Activated CD4-positive, alpha-beta T cell treated with anti-CD3 and anti-CD28 coated beads, Interleukin-2, amount 50 U/mL, for 16 hours (primary cell): ENCODE measurements around the gene ZDHHC4.

ENCODE experiments used
- DNase-seq: peaks from one replicate; pipeline ENCODE4 v3.0.0-alpha.2; 2020

Gene ZDHHC4

DNA sequence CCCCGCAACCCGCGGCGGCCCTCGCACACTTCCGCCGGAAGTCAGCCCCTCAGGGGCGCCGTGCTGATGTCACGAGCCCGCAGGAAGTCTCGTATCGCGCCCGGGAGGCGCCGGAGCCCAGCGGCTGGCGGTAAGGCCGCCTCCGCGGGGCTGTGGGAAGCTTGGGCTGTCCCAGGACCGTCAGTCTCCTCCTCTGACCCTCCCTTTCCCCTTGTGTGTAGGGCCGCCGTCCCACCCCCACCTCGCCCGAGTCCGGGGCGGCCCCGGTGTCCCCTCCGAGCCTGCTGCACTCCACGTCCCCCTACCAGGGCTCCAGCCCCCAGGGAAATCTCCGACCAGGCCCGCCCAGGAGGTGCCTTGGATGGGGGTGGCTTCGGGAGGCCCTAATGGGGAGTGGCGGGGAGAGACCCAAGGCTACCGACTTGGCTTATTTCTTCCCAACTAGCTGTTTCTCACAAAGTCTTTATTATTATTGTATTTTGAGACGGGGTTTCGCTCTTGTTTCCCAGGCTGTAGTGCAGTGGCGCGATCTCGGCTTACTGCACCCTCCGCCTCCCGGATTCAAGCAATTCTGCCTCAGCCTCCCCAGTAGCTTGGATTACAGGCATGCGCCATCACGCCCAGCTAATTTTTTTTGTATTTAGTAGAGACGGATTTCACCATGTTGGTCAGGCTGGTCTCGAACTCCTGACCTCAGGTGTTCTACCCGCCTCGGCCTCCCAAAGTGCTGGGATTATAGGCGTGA lies at the start of gene ZDHHC4:
Gene ZDHHC4 (plus strand): TSS at position 86 of the 745 bp plus-strand sequence. CDS start 3,108 bp downstream, outside the sequence.
- DNase-seq: peak; percentile 93

GRCh38 chr7:6528401-6529130 lies 48.7 kb upstream of the ZDHHC4 start:
- DNase-seq: no peak

- no peak for DNase-seq
Measured at GRCh38 chr7:6529643-6530042, 47.6 kb upstream of the ZDHHC4 start.

DNA sequence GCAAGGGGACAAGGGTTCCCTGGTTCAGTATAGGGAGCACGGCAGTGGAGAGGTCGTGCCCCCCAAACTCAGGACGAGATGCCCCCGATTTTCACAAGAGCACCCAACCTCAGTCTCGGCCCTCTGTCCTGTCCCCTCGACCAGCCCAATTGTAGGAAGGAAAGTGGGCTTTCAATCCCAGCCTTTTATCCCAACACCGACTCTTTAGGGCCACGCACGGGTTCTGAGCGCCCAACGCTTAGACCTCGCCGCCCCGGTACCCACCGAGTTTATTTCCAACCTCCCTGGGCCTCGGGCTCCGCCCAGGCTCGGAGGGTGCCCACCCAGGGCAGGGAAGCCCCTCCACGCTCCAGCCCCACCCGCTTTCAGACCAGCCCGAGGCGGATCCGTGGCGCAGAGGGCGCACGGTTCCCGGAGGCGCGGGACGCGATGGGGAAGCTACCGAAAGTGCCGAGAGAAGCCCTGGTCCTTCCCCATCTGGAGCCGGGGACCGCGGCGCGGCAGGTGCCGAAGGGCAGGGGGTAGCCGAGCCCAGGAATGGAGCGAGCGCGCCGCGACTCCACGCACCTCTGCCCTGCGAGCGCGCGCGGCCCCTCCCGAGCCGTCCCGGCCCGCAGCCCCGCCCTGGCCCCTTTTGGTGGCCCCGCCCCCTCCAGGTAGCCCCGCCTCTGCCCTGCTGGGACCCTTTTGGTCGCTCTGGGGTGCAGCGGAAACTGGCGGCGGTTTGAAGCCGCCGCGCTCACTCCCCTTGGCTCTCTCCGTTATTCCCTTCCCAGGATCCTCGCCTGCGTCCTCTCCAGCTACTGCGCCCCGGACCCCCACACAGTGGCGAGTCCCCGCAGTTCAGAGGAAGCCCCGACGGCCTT lies 46.4 kb upstream of the ZDHHC4 start:
- DNase-seq: peak; percentile 39

GRCh38 chr7:6531492-6532279 lies 45.6 kb upstream of the ZDHHC4 start:
- no peak for DNase-seq

- no peak for DNase-seq
Measured at GRCh38 chr7:6532516-6532915, 44.7 kb upstream of the ZDHHC4 start.

DNA sequence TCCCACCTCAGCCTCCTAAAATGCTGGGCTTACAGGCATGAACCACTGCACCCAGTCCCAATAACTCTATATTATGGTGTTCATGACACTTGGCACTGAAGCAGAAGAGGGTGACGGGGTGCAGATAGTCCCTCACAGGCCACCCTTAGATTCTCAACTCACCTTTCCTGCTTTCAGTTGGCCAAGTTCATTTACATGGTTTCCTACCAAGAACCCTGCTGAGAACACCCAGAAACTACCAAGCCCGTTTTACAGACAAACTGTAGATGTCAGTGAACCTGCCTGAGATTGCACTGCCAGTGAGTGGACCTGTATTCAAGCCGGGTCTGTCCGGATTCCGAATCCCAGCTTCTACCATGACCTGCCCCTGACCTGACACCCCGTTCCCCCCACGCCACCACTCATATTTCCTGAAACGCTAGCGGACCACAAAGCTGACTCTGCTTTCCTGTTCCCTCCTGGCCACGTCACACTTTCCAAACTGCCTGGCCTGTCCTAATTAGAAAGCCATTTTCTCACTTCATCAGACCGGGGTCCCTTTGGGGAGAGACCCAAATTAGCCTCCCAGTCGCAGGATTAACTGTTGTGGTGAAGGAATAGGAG lies 43.3 kb upstream of the ZDHHC4 start:
- DNase-seq: peak; percentile 26

- no peak for DNase-seq
Measured at GRCh38 chr7:6536262-6537260, 40.7 kb upstream of the ZDHHC4 start.

DNA sequence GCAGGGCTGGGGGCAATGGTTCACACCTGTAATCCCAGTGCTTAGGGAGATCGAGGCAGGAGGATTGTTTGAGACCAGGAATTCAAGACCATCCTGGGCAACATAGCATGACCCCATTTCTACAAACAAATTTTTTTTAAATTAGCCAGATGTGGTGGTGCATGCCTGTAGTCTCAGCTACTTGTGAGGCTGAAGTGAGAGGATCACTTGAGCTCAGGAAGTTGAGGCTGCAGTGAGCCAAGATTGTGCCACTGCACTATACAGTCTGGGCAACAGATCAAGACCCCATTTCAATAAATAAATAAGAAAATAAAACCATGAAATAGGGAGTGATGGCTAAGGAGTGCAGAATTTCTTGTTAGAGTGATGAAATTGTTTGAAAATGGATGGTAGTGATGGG lies 34.9 kb upstream of the ZDHHC4 start:
- no peak for DNase-seq

DNA sequence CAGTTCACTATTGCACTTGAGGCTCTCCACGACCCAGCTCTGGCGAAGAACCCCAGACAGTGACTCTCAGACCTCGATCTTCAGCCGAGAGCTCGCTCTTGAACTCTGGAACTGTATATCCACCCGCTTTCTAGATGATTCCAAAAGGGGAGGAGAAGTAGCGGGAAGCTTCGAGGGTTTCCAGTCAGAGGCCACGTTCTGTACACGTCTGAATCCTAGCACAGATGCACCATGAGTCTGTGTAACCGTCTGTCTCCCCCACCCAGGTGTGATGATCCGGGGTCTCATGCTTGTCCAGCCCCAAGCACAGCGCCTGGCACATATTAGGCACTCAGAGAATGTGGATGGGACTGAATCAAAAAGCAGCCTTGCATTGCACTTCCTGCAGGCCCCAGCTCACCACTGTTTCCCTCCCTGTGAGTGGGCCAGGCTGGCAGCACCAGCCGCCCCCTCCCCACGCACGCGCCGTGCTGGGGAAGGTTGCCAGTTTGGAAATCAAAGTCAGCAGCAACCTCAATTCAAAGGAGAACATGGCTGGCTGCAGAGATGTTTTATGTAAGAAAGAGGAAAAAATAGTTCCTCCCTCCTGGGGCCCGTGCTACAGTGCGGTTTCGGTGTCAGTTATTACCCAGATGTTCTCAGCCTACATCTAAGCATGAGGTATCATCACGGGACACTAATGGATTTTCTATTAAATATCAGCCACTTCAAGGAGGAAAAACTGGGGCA lies 31.7 kb upstream of the ZDHHC4 start:
- DNase-seq: no peak

GRCh38 chr7:6546498-6547251 lies 30.6 kb upstream of the ZDHHC4 start:
- no peak for DNase-seq

GRCh38 chr7:6547400-6547799 lies 29.9 kb upstream of the ZDHHC4 start:
- no peak for DNase-seq

DNA sequence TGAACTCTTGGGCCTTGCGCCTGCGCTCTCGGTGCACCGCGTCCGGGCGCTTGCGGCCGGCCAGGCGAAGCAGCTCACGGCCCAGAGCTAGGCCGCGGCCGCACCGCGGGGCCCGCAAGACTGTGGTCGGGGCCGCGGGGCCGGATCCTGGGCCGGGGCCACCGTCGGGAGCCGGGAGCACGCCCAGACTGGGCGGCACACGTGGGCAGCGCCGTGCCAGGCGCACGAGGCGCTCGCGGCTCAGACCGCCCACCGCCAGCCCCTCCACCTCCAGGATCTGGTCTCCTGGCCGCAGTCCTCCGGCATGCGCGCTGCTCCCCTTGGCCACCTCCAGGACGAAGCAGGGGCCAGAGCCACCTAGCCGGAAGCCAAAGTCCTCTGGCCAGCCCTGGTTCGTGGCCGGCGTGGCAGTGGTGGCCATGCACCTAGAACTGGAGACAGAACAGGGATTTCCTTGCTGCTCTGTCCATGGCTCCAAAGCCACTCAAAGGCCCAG lies 26.2 kb upstream of the ZDHHC4 start, which contains the start of gene GRID2IP:
Gene GRID2IP (minus strand): TSS at position 446 of the 496 bp plus-strand sequence. CDS start 25 bp downstream, at position 421.
- no peak for DNase-seq

GRCh38 chr7:6553448-6554044 lies 23.7 kb upstream of the ZDHHC4 start:
- DNase-seq: no peak

- DNase-seq: no peak
Measured at GRCh38 chr7:6554848-6555247, 22.4 kb upstream of the ZDHHC4 start.

GRCh38 chr7:6556196-6556595 lies 21.1 kb upstream of the ZDHHC4 start:
- DNase-seq: no peak

DNA sequence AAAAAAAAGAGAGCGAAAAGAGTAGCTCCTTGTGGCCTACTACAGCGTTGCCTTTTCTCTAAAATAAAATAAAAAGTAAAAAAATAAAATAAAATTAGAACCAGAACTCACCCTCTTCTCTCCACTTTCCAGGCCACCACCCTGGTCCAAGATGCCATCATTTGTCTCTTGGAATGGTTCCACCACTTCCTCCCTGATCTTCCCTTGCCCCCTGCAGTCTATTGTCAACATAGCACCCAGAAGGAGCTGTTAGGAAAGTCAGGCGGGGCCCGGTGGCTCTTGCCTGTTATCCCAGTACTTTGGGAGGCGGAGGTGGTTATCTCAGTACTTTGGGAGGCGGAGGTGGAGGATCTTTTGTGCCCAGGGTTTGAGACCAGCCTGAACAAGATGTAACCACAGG lies 18.4 kb upstream of the ZDHHC4 start:
- DNase-seq: no peak

DNA sequence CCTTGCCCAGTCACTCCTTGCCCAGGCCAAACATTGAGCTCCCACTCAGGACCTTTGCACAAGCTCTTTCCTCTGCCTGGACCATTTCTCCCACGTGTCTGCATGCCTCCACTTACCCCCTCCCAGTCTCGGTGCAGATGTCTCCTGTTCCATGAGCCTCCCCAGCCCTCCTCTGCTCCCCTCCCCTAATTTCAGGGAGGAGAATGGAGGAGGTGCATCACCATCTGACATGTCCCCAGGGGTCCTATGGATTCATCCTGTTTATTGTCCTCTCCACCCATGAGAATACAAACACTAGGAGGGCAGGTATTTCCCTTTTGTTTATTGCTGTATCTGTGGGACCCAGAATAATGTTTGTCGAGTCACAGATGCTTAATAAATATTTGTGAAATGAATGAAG lies 17.4 kb upstream of the ZDHHC4 start:
- no peak for DNase-seq

DNA sequence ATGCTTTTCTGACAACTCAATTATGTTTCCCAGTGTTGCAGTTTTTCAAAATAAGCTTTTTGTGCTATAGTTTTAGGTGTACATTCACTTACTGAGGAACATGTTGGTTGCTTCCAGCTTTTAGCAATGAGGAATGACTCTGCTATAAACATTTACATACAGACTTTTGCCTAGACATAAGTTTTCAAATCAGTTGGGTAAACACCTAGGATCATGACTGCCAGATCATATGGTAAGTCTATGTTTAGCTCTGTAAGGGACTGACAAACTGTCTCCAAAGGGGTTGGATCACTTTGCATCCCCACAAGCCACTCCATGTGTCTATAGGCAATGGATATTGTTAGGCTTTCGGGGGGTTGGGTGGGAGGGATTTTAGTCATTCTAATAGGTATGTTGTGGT lies 15.1 kb upstream of the ZDHHC4 start:
- no peak for DNase-seq
